Suprapubic skin (tissue), 4 donors: ENCODE measurements around the gene IGF2BP2. TPM values are rescaled to one million over a fixed set of nuclear protein-coding genes. Genes with fewer than 3 reads are reported as not detected.
A peak's percentile ranks its signal among the peaks of the same experiment; 100 is the strongest.

Experiments
- DNase-seq, 2 donors: peaks; one replicate each; pipeline ENCODE4 v3.0.0-alpha.2; 2019; ENCODE audit warnings: low spot score in 2 of 2
- H3K27ac ChIP-seq: fragments of 200-600 bp; sonication (generic); one replicate; pipeline ENCODE4 v1.5.1; 2019
- H3K27me3 ChIP-seq: fragments of 200-600 bp; sonication (generic); one replicate; pipeline ENCODE4 v1.5.1; 2019
- H3K36me3 ChIP-seq: fragments of 200-600 bp; sonication (generic); one replicate; pipeline ENCODE4 v1.5.1; 2019
- H3K4me1 ChIP-seq: fragments of 200-600 bp; sonication (generic); one replicate; pipeline ENCODE4 v1.5.1; 2019
- H3K4me3 ChIP-seq: fragments of 200-600 bp; sonication (generic); one replicate; pipeline ENCODE4 v1.5.1; 2019; ENCODE audit warnings: mild to moderate bottlenecking
- H3K9me3 ChIP-seq: fragments of 200-600 bp; sonication (generic); one replicate; pipeline ENCODE4 v1.5.1; 2019
- CTCF ChIP-seq, 2 donors: fragments of 200-600 bp in 1 of 2; fragments of 450-650 bp in 1 of 2; sonication (generic) in 1 of 2; IDR thresholded peaks; one replicate each; pipeline ENCODE4 v1.5.1; 2016 to 2019; ENCODE audit warnings: antibody characterized with exemption in 2 of 2, mild to moderate bottlenecking in 1 of 2, moderate library complexity in 1 of 2
- EP300 ChIP-seq: sonication (generic); formaldehyde crosslinking; IDR thresholded peaks from one replicate; pipeline ENCODE4 v1.6.1; 2017; ENCODE audit warnings: antibody characterized with exemption
- POLR2A ChIP-seq, 2 donors: fragments of 450-650 bp; IDR thresholded peaks; one replicate each; pipeline ENCODE4 v1.6.1; 2017; ENCODE audit warnings: antibody characterized with exemption in 2 of 2, mild to moderate bottlenecking in 2 of 2, moderate library complexity in 2 of 2
- POLR2AphosphoS5 ChIP-seq, 3 donors: sonication (generic); formaldehyde crosslinking; IDR thresholded peaks; one replicate each; pipeline ENCODE4 v1.6.1; 2017; ENCODE audit warnings: antibody characterized with exemption in 3 of 3
- WGBS: methylation state at CpG from one replicate; pipeline ENCODE4 v1.1.5; 2018; 5-methylcytosine and 5-hydroxymethylcytosine counted together
- total RNA-seq, 4 donors: library from RNA; depleted of rRNA; stranded (reverse); fragments of >200 nt; gene quantifications; one replicate each; pipeline ENCODE4 v1.1.0, GENCODE V29; 2016

Gene IGF2BP2
- total RNA-seq, 4 donors from 2014 or later, result 7.6 to 29.9 (median 8.4) TPM

GRCh38 chr3:185737740-185738680 is 86.8 kb downstream of the IGF2BP2 start:
- Histone ChIP-seq H3K27ac (no peak overlapping the region), H3K9me3 (no peaks in the 10 kb centered on the region), H3K4me1 (no peaks in the 10 kb centered on the region), H3K27me3 (no peaks in the 10 kb centered on the region), H3K4me3 (no peak overlapping the region), H3K36me3 (no peaks in the 10 kb centered on the region)
- no peak for DNase-seq
- no peak for TF ChIP-seq POLR2A (IDR thresholded peaks at IDR 0.05)
- TF ChIP-seq EP300, result no peak
- TF ChIP-seq POLR2AphosphoS5 (IDR thresholded peaks at IDR 0.05), result no peak
- no peak for TF ChIP-seq CTCF (IDR thresholded peaks at IDR 0.05)
- 66% methylated on average over 5 of the region's 5 CpGs for WGBS

DNA sequence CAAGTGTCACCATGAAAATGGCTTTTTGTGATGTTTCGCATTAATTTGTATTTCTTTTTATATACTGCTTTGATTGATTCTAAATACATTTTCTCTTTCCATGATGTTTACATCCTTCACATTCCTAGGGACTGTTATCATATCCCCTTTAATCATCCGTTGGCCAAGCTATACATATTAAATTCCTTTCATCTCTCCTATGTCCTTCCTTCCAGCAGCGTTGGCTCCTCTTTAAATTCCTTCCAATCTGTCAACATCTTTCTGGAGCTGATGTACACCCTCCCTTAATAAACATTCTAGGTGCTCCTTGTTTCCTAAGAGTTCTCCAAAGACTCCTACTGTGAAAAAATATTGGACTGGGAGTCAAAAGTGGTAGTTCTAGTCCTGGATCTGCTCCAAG is 87.8 kb downstream of the IGF2BP2 start:
- 46% methylated on average over 3 of the region's 3 CpGs for WGBS
- no peaks in the 10 kb centered on the region for H3K27me3 ChIP-seq
- no peaks in the 10 kb centered on the region for H3K9me3 ChIP-seq
- no peaks in the 10 kb centered on the region for H3K36me3 ChIP-seq
- TF ChIP-seq EP300 (no peak), CTCF (IDR thresholded peaks at IDR 0.05) (no peak), POLR2A (IDR thresholded peaks at IDR 0.05) (no peak), POLR2AphosphoS5 (IDR thresholded peaks at IDR 0.05) (no peak)
- no peak overlapping the region for H3K4me3 ChIP-seq
- no peaks in the 10 kb centered on the region for H3K4me1 ChIP-seq
- H3K27ac ChIP-seq, result no peak overlapping the region
- DNase-seq, result no peak

DNA sequence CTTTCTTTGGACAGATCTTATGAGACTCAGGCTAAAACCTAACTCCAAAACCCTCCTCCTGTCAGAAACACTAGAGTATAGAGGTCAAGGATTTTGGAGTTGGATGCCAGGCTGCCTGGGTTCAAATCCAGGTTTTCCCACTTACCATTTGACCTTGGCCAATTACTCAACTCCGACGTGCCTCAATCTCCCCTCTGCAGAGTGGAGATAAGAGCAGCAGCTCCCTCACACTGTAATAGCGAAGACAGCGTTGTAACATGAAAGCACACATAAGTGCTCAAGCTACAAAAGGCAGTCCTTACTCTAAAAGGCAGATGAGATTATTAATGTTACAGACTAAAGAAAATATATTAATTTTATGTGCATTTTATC is 90.1 kb downstream of the IGF2BP2 start:
- no peaks in the 10 kb centered on the region for H3K9me3 ChIP-seq
- DNase-seq, result no peak
- H3K4me1 ChIP-seq, result no peaks in the 10 kb centered on the region
- H3K4me3 ChIP-seq, result no peak overlapping the region
- TF ChIP-seq CTCF (IDR thresholded peaks at IDR 0.05) (no peak), EP300 (no peak), POLR2A (IDR thresholded peaks at IDR 0.05) (no peak), POLR2AphosphoS5 (IDR thresholded peaks at IDR 0.05) (no peak)
- no peaks in the 10 kb centered on the region for H3K27me3 ChIP-seq
- no peak overlapping the region for H3K27ac ChIP-seq
- 71% methylated on average over 4 of the region's 4 CpGs for WGBS
- no peaks in the 10 kb centered on the region for H3K36me3 ChIP-seq

DNA sequence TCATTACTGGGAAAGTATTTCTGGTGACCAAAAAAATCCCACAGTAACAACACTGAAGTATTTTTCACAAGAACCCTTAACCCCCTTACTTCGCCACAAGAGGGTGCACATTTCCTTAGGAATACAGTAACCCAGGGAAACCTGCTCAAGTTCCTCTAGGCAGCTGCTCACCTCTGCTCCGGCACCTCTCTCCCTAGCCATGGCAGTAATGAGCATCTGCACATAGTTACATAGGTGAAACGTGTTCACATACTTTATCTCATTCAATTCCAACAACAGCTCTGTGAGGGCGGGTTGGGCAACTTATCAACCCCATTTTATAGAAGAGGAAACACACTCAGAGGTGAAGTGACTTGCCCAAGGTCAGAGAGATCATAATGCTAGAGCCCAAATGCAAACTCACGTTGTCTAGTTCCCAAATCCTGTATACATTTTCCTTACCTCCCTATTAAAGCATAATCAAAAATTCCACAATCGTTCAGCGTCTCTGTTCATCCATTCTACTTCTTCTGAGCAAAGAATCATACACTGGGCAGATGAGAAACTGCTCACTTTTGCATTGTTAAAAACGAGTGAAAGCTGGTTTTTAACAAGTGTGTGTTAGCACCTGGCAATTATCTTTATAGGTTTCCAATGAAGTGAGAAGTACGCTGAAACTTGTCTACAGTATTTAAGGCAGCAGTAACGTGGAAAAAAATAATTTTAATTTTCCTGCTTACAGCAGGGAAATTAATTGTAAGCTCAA is 90.7 kb downstream of the IGF2BP2 start:
- Histone ChIP-seq H3K4me1 (no peaks in the 10 kb centered on the region), H3K27ac (no peak overlapping the region), H3K4me3 (no peak overlapping the region), H3K27me3 (no peaks in the 10 kb centered on the region), H3K36me3 (no peaks in the 10 kb centered on the region), H3K9me3 (no peaks in the 10 kb centered on the region)
- TF ChIP-seq POLR2A (IDR thresholded peaks at IDR 0.05) (no peak), EP300 (no peak), CTCF (IDR thresholded peaks at IDR 0.05) (peak; percentile 34 to 43)
- no peak for DNase-seq
- WGBS, result 49% methylated on average over 10 of the region's 10 CpGs

GRCh38 chr3:185732782-185733181 is 92.1 kb downstream of the IGF2BP2 start:
- H3K4me1 ChIP-seq, result no peaks in the 10 kb centered on the region
- no peak overlapping the region for H3K27ac ChIP-seq
- WGBS, result 50% methylated on average over 1 of the region's 1 CpG
- no peaks in the 10 kb centered on the region for H3K36me3 ChIP-seq
- TF ChIP-seq POLR2AphosphoS5 (IDR thresholded peaks at IDR 0.05), result no peak
- no peak for TF ChIP-seq EP300
- no peaks in the 10 kb centered on the region for H3K27me3 ChIP-seq
- H3K4me3 ChIP-seq, result no peak overlapping the region
- H3K9me3 ChIP-seq, result no peaks in the 10 kb centered on the region
- DNase-seq, result no peak
